Activated naive CD8-positive, alpha-beta T cell (primary cell): ENCODE measurements around the gene SCARB1.

Source experiments
- H3K27ac Mint-ChIP-seq: one replicate; pipeline ENCODE4 v1.8.0; 2021; ENCODE audit warnings: mixed read lengths
- H3K27me3 Mint-ChIP-seq: one replicate; pipeline ENCODE4 v1.8.0; 2021; ENCODE audit warnings: mixed read lengths
- H3K36me3 Mint-ChIP-seq: one replicate; pipeline ENCODE4 v1.8.0; 2021; ENCODE audit warnings: mixed read lengths
- H3K4me1 Mint-ChIP-seq: one replicate; pipeline ENCODE4 v1.8.0; 2021; ENCODE audit warnings: low read depth, mixed read lengths
- H3K4me3 Mint-ChIP-seq: one replicate; pipeline ENCODE4 v1.8.0; 2021; ENCODE audit warnings: mild to moderate bottlenecking, mixed read lengths
- H3K9me3 Mint-ChIP-seq: one replicate; pipeline ENCODE4 v1.8.0; 2021; ENCODE audit warnings: low read depth, mixed read lengths

Gene SCARB1

GRCh38 chr12:124756166-124756565 lies 107.5 kb downstream of the SCARB1 start:
- no peaks in the 10 kb centered on the region for H3K27me3 Mint-ChIP-seq
- no peaks in the 10 kb centered on the region for H3K36me3 Mint-ChIP-seq
- peaks cover 21% of the 10 kb centered on the region for H3K4me1 Mint-ChIP-seq
- no peak overlapping the region for H3K4me3 Mint-ChIP-seq
- H3K27ac Mint-ChIP-seq: no peak overlapping the region
- H3K9me3 Mint-ChIP-seq: peaks cover 3% of the 10 kb centered on the region

GRCh38 chr12:124755801-124756148 lies 107.9 kb downstream of the SCARB1 start:
- H3K27me3 Mint-ChIP-seq: no peaks in the 10 kb centered on the region
- H3K4me1 Mint-ChIP-seq: peaks cover 18% of the 10 kb centered on the region
- no peaks in the 10 kb centered on the region for H3K36me3 Mint-ChIP-seq
- peaks cover 3% of the 10 kb centered on the region for H3K9me3 Mint-ChIP-seq
- no peak overlapping the region for H3K4me3 Mint-ChIP-seq
- H3K27ac Mint-ChIP-seq: no peak overlapping the region

GRCh38 chr12:124754949-124755800 lies 108.5 kb downstream of the SCARB1 start:
- no peak overlapping the region for H3K4me3 Mint-ChIP-seq

GRCh38 chr12:124754491-124754890 lies 109.2 kb downstream of the SCARB1 start:
- peaks cover 12% of the 10 kb centered on the region for H3K4me1 Mint-ChIP-seq

More at GRCh38 chr12:124754949-124755800, 108.5 kb downstream of the SCARB1 start:
- Mint-ChIP-seq H3K4me1 (peaks cover 15% of the 10 kb centered on the region), H3K36me3 (no peaks in the 10 kb centered on the region), H3K27ac (no peak overlapping the region), H3K27me3 (no peaks in the 10 kb centered on the region), H3K9me3 (peaks cover 3% of the 10 kb centered on the region)

GRCh38 chr12:124753993-124754392 lies 109.7 kb downstream of the SCARB1 start:
- Mint-ChIP-seq H3K4me3 (no peak overlapping the region), H3K36me3 (no peaks in the 10 kb centered on the region), H3K4me1 (peaks cover 12% of the 10 kb centered on the region), H3K27me3 (no peaks in the 10 kb centered on the region), H3K27ac (no peak overlapping the region), H3K9me3 (peaks cover 3% of the 10 kb centered on the region)

More at GRCh38 chr12:124754491-124754890, 109.2 kb downstream of the SCARB1 start:
- no peak overlapping the region for H3K4me3 Mint-ChIP-seq
- H3K27ac Mint-ChIP-seq: no peak overlapping the region
- peaks cover 3% of the 10 kb centered on the region for H3K9me3 Mint-ChIP-seq
- no peaks in the 10 kb centered on the region for H3K27me3 Mint-ChIP-seq
- no peaks in the 10 kb centered on the region for H3K36me3 Mint-ChIP-seq

- no peaks in the 10 kb centered on the region for H3K36me3 Mint-ChIP-seq
- peaks cover 3% of the 10 kb centered on the region for H3K9me3 Mint-ChIP-seq
- H3K4me3 Mint-ChIP-seq: no peak overlapping the region
- no peaks in the 10 kb centered on the region for H3K27me3 Mint-ChIP-seq
- no peak overlapping the region for H3K27ac Mint-ChIP-seq
- H3K4me1 Mint-ChIP-seq: peaks cover 12% of the 10 kb centered on the region
These were observed 110.5 kb downstream of the SCARB1 start for GRCh38 chr12:124753228-124753591.

GRCh38 chr12:124752437-124753227 lies 111.0 kb downstream of the SCARB1 start:
- Mint-ChIP-seq H3K27ac (no peak overlapping the region), H3K4me1 (peaks cover 12% of the 10 kb centered on the region), H3K36me3 (no peaks in the 10 kb centered on the region), H3K4me3 (no peak overlapping the region), H3K9me3 (peaks cover 3% of the 10 kb centered on the region), H3K27me3 (no peaks in the 10 kb centered on the region)

GRCh38 chr12:124751654-124752355 lies 111.9 kb downstream of the SCARB1 start:
- H3K9me3 Mint-ChIP-seq: peaks cover 3% of the 10 kb centered on the region
- H3K4me3 Mint-ChIP-seq: no peak overlapping the region
- no peaks in the 10 kb centered on the region for H3K36me3 Mint-ChIP-seq
- H3K27me3 Mint-ChIP-seq: no peaks in the 10 kb centered on the region
- peaks cover 12% of the 10 kb centered on the region for H3K4me1 Mint-ChIP-seq
- H3K27ac Mint-ChIP-seq: no peak overlapping the region

GRCh38 chr12:124750787-124751471 lies 112.7 kb downstream of the SCARB1 start:
- H3K27ac Mint-ChIP-seq: no peak overlapping the region
- no peaks in the 10 kb centered on the region for H3K36me3 Mint-ChIP-seq
- H3K27me3 Mint-ChIP-seq: peaks cover 3% of the 10 kb centered on the region
- no peak overlapping the region for H3K4me3 Mint-ChIP-seq
- peaks cover 3% of the 10 kb centered on the region for H3K9me3 Mint-ChIP-seq
- peaks cover 19% of the 10 kb centered on the region for H3K4me1 Mint-ChIP-seq

GRCh38 chr12:124750149-124750656 lies 113.5 kb downstream of the SCARB1 start:
- H3K27me3 Mint-ChIP-seq: peaks cover 3% of the 10 kb centered on the region
- peaks cover 17% of the 10 kb centered on the region for H3K4me1 Mint-ChIP-seq
- H3K36me3 Mint-ChIP-seq: no peaks in the 10 kb centered on the region
- no peak overlapping the region for H3K4me3 Mint-ChIP-seq
- peaks cover 3% of the 10 kb centered on the region for H3K9me3 Mint-ChIP-seq
- no peak overlapping the region for H3K27ac Mint-ChIP-seq

GRCh38 chr12:124749725-124750124 lies 113.9 kb downstream of the SCARB1 start:
- H3K27me3 Mint-ChIP-seq: peaks cover 3% of the 10 kb centered on the region
- H3K36me3 Mint-ChIP-seq: no peaks in the 10 kb centered on the region
- no peak overlapping the region for H3K27ac Mint-ChIP-seq
- no peak overlapping the region for H3K4me3 Mint-ChIP-seq
- H3K9me3 Mint-ChIP-seq: peaks cover 3% of the 10 kb centered on the region
- peaks cover 13% of the 10 kb centered on the region for H3K4me1 Mint-ChIP-seq

GRCh38 chr12:124747426-124748161 lies 116.1 kb downstream of the SCARB1 start:
- H3K4me1 Mint-ChIP-seq: peaks cover 11% of the 10 kb centered on the region
- H3K27me3 Mint-ChIP-seq: peaks cover 3% of the 10 kb centered on the region
- H3K9me3 Mint-ChIP-seq: no peaks in the 10 kb centered on the region
- H3K4me3 Mint-ChIP-seq: no peak overlapping the region
- H3K27ac Mint-ChIP-seq: no peak overlapping the region
- H3K36me3 Mint-ChIP-seq: no peaks in the 10 kb centered on the region

GRCh38 chr12:124746649-124747425 lies 116.8 kb downstream of the SCARB1 start:
- Mint-ChIP-seq H3K9me3 (no peaks in the 10 kb centered on the region), H3K36me3 (no peaks in the 10 kb centered on the region), H3K4me1 (peaks cover 11% of the 10 kb centered on the region), H3K27me3 (peaks cover 3% of the 10 kb centered on the region), H3K4me3 (no peak overlapping the region), H3K27ac (no peak overlapping the region)
